B cell (primary cell): ENCODE measurements around the gene HDC. TPM values are rescaled to one million over a fixed set of nuclear protein-coding genes. Genes with fewer than 3 reads are reported as not detected.

Source experiments
- ATAC-seq: fragments of 200-7000 bp; cut with Tn5 transposase; one replicate; pipeline ENCODE4 v1.10.0; 2021; ENCODE audit warnings: low read depth, mild to moderate bottlenecking, moderate number of reproducible peaks, moderate library complexity
- CTCF ChIA-PET: fragments of 350-600 bp; sonication (Branson Sonifier 250); formaldehyde crosslinking; loops from one replicate; lab custom pipeline; 2021; ENCODE audit warnings: antibody characterized with exemption, inconsistent platforms; lab: Charles Lee
- POLR2A ChIA-PET: fragments of 350-600 bp; sonication (Branson Sonifier 250); formaldehyde crosslinking; loops from one replicate; lab custom pipeline; 2021; ENCODE audit warnings: antibody characterized with exemption; lab: Charles Lee
- DNase-seq: peaks from one replicate; pipeline ENCODE4 v3.0.0; 2013
- H2AFZ ChIP-seq: 2 replicates; pipeline ENCODE4 v1.6.1; 2012; ENCODE audit warnings: mild to moderate bottlenecking, low read depth, low read length; ENCODE audit not compliant: insufficient read depth, poor library complexity, severe bottlenecking
- H3K27ac ChIP-seq, 2 donors: 1 replicate in 1 of 2; 2 replicates in 1 of 2; pipeline ENCODE4 v1.5.1; 2012 to 2013; ENCODE audit warnings: low read length in 2 of 2, mild to moderate bottlenecking in 2 of 2, moderate library complexity in 1 of 2
- H3K27me3 ChIP-seq, 4 experiments: fragments of 200-600 bp in 1 of 4; sonication (generic) in 1 of 4; replicated peaks in 1 of 4; 1 replicate in 2 of 4; 2 replicates in 2 of 4; pipeline versions ENCODE4 v1.6.1 to v1.7.0; 2013 to 2016; ENCODE audit warnings: low read length in 3 of 4, mild to moderate bottlenecking in 2 of 4, mixed read lengths in 1 of 4, moderate library complexity in 1 of 4; ENCODE audit not compliant: insufficient read depth in 4 of 4, control insufficient read depth in 3 of 4; ENCODE audit errors: control extremely low read depth in 1 of 4
- H3K36me3 ChIP-seq, 2 experiments: replicated peaks in 1 of 2; 1 replicate in 1 of 2; 2 replicates in 1 of 2; pipeline versions ENCODE4 v1.6.1 to v1.7.1; 2013; ENCODE audit warnings: low read length in 1 of 2; ENCODE audit not compliant: insufficient read depth in 2 of 2, control insufficient read depth in 1 of 2; ENCODE audit errors: control extremely low read depth in 1 of 2, extremely low read depth in 1 of 2
- H3K4me1 ChIP-seq, 2 donors: fragments of 200-600 bp in 1 of 2; sonication (generic) in 1 of 2; 1 replicate in 1 of 2; 2 replicates in 1 of 2; pipeline versions ENCODE4 v1.5.1 to v1.6.1; 2013 to 2017; ENCODE audit warnings: low read length in 2 of 2; ENCODE audit not compliant: control insufficient read depth in 2 of 2, insufficient read depth in 2 of 2
- H3K4me2 ChIP-seq: replicated peaks from 2 replicates; pipeline ENCODE3; 2012; ENCODE audit warnings: mild to moderate bottlenecking, low read depth, low read length; ENCODE audit not compliant: poor library complexity, severe bottlenecking
- H3K4me3 ChIP-seq, 5 experiments: fragments of 200-600 bp in 1 of 5; sonication (generic) in 1 of 5; 1 replicate in 3 of 5; 2 replicates in 2 of 5; pipeline versions ENCODE4 v1.5.1 to v1.7.0; 2011 to 2016; ENCODE audit warnings: low read length in 4 of 5, mild to moderate bottlenecking in 4 of 5, low read depth in 2 of 5, control low read depth in 1 of 5, moderate library complexity in 1 of 5; ENCODE audit not compliant: insufficient read depth in 1 of 5; ENCODE audit errors: control extremely low read depth in 1 of 5, extremely low read depth in 1 of 5
- H3K79me2 ChIP-seq: fragments of 200-600 bp; sonication (generic); one replicate; pipeline ENCODE4 v1.6.0; 2016; ENCODE audit warnings: low read length; ENCODE audit not compliant: control insufficient read depth, insufficient read depth
- H3K9ac ChIP-seq: fragments of 200-600 bp; sonication (generic); 2 replicates; pipeline ENCODE4 v1.6.1; 2017; ENCODE audit warnings: mild to moderate bottlenecking, low read length, moderate library complexity
- H3K9me3 ChIP-seq, 3 donors: one replicate each; pipeline versions ENCODE4 v1.6.1 to v1.7.1; 2013; ENCODE audit warnings: low read length in 2 of 3; ENCODE audit not compliant: control insufficient read depth in 2 of 3, insufficient read depth in 1 of 3; ENCODE audit errors: control extremely low read depth in 1 of 3
- H4K20me1 ChIP-seq: 2 replicates; pipeline ENCODE4 v1.6.0; 2012; ENCODE audit warnings: mild to moderate bottlenecking, low read length; ENCODE audit not compliant: insufficient read depth, control insufficient read depth, poor library complexity, severe bottlenecking
- H3K27ac Mint-ChIP-seq: one replicate; pipeline ENCODE4 v1.8.0; 2021; ENCODE audit warnings: mixed read lengths
- H3K27me3 Mint-ChIP-seq: one replicate; pipeline ENCODE4 v1.8.0; 2021; ENCODE audit warnings: mixed read lengths
- H3K4me1 Mint-ChIP-seq: one replicate; pipeline ENCODE4 v1.8.0; 2021; ENCODE audit warnings: mixed read lengths
- H3K4me3 Mint-ChIP-seq: one replicate; pipeline ENCODE4 v1.8.0; 2021; ENCODE audit warnings: mixed read lengths
- H3K9me3 Mint-ChIP-seq: one replicate; pipeline ENCODE4 v1.8.0; 2022; ENCODE audit warnings: mixed read lengths; ENCODE audit not compliant: insufficient read depth
- EZH2 ChIP-seq: IDR thresholded peaks from 2 replicates; pipeline ENCODE4 v1.6.1; 2012; ENCODE audit warnings: borderline replicate concordance, low read depth, mild to moderate bottlenecking, moderate library complexity, low read length; ENCODE audit not compliant: insufficient read depth, poor library complexity, severe bottlenecking
- WGBS: methylation state at CpG from one replicate; pipeline ENCODE4 v1.1.5; 2013; ENCODE audit warnings: missing lambda C conversion rate; ENCODE audit not compliant: insufficient coverage; 5-methylcytosine and 5-hydroxymethylcytosine counted together
- intact Hi-C: fragments of 100-400 bp; cut with micrococcal nuclease; formaldehyde crosslinking; loops from one replicate; pipeline ENCODE4 v1.10.0; 2022
- polyA plus RNA-seq: library from polyadenylated mRNA; depleted of rRNA; stranded (reverse); fragments of >200 nt; gene quantifications from 2 replicates; pipeline ENCODE4 v1.2.3, GENCODE V29; 2012
- total RNA-seq, 2 donors: library from RNA; stranded (reverse); fragments of 120-200 nt in 1 of 2; gene quantifications; 1 replicate in 1 of 2; 2 replicates in 1 of 2; pipeline versions ENCODE4 v1.2.3 to v1.2.4, GENCODE V29; 2013 to 2022
- TF ChIP-seq, protein P1 (sequence below): fragments of 200-600 bp; IDR thresholded peaks from one replicate; pipeline ENCODE4 v1.8.0; 2022; ENCODE audit warnings: antibody characterized with exemption, mild to moderate bottlenecking

Gene HDC
- total and polyA plus RNA-seq, 2 donors (not counting 1 experiment from before 2014, with no cell fraction given): 0.88 TPM; not detected in 1

DNA sequence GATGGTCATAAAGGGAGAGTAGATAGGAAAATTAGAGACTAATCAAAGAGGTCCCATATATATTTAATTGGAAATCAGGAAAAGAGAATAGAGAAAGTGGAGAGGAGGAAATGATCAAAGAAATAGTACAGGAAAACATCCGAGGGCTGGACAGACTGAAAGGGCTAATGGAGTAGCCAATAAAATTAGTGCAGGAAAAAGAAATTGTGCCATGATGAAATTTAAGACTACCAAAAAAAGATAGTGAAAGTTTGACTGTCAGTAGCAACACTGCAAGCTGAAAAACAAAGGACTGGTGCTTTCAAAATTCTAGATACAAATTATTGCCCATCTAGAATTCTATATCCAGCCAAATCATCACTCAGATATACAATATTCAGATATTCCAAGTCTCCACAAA lies 47.2 kb downstream of the HDC start:
- H3K27ac Mint-ChIP-seq: no peak overlapping the region
- Histone ChIP-seq H3K4me3 (no peak overlapping the region), H3K4me2 (no peak overlapping the region), H3K4me1 (no peaks in the 10 kb centered on the region), H3K9ac (no peak overlapping the region), H4K20me1 (no peaks in the 10 kb centered on the region), H3K79me2 (no peaks in the 10 kb centered on the region), H3K36me3 (no peaks in the 10 kb centered on the region), H3K27ac (no peak overlapping the region), H2AFZ (no peak overlapping the region), H3K27me3 (no peaks in the 10 kb centered on the region), H3K9me3 (no peaks in the 10 kb centered on the region)
- intact Hi-C loops: no loop called here
- ChIA-PET POLR2A (no interaction called here), CTCF (no interaction called here)
- DNase-seq: no peak
- no peak overlapping the region for H3K4me3 Mint-ChIP-seq
- H3K27me3 Mint-ChIP-seq: peaks cover 7% of the 10 kb centered on the region
- ATAC-seq: no peak
- no peak for TF ChIP-seq EZH2
- TF ChIP-seq, protein P1, sequence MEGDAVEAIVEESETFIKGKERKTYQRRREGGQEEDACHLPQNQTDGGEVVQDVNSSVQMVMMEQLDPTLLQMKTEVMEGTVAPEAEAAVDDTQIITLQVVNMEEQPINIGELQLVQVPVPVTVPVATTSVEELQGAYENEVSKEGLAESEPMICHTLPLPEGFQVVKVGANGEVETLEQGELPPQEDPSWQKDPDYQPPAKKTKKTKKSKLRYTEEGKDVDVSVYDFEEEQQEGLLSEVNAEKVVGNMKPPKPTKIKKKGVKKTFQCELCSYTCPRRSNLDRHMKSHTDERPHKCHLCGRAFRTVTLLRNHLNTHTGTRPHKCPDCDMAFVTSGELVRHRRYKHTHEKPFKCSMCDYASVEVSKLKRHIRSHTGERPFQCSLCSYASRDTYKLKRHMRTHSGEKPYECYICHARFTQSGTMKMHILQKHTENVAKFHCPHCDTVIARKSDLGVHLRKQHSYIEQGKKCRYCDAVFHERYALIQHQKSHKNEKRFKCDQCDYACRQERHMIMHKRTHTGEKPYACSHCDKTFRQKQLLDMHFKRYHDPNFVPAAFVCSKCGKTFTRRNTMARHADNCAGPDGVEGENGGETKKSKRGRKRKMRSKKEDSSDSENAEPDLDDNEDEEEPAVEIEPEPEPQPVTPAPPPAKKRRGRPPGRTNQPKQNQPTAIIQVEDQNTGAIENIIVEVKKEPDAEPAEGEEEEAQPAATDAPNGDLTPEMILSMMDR: no peak
- H3K4me1 Mint-ChIP-seq: peaks cover 4% of the 10 kb centered on the region
- WGBS: 100% methylated on average over 1 of the region's 1 CpG
- no peaks in the 10 kb centered on the region for H3K9me3 Mint-ChIP-seq

DNA sequence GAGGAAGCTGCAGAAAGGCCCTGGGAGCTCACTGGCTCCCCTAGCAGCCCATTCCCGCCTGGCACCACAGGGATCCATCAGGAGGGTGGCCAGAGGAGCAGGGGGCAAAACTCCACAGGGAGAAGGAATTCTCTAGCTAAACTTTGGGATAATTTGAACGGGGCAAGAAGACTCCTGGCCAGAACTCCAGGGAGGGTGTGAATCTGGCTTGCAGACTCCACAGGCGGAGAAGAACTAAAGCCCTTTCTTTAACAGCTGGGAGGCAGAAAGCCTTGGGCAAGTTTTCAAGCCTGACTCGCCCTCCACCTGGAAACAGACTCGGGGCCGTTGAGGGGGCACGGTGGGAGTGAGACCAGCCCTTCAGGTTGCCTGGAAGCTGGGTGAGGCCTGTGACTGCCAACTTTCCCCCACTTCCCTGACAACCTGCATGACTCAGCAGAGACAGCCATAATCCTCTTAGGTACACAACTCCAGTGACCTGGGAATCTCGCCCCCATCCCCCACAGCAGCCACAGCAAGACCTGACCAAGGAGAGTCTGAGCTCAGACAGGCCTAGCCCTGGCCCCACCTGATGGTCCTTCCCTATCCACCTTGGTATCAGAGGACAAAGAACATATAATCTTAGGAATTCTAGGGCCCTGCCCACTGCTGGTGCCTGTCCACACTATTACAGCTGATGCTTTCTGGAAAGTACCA lies 54.9 kb downstream of the HDC start:
- Histone ChIP-seq H3K27me3 (no peaks in the 10 kb centered on the region), H4K20me1 (no peaks in the 10 kb centered on the region), H3K36me3 (no peaks in the 10 kb centered on the region), H3K27ac (no peak overlapping the region), H2AFZ (no peak overlapping the region), H3K9me3 (peaks cover 0 to 14% (median 0%) of the 10 kb centered on the region in 3 donors), H3K4me2 (no peak overlapping the region), H3K4me3 (no peak overlapping the region), H3K9ac (no peak overlapping the region), H3K79me2 (no peaks in the 10 kb centered on the region), H3K4me1 (no peaks in the 10 kb centered on the region)
- Mint-ChIP-seq H3K4me1 (no peaks in the 10 kb centered on the region), H3K27me3 (peaks cover 6% of the 10 kb centered on the region), H3K9me3 (peaks cover 10% of the 10 kb centered on the region), H3K27ac (no peak overlapping the region), H3K4me3 (no peak overlapping the region)
- TF ChIP-seq, protein P1: no peak
- no peak for TF ChIP-seq EZH2
- intact Hi-C loops: no loop called here
- ATAC-seq: no peak
- WGBS: 97% methylated on average over 8 of the region's 8 CpGs
- DNase-seq: no peak
- CTCF ChIA-PET: no interaction called here
- POLR2A ChIA-PET: no interaction called here
